Kidney epithelial cell (primary cell): ENCODE results near the gene AAMDC. TPM values are rescaled to one million over a fixed set of nuclear protein-coding genes. Genes with fewer than 3 reads are reported as not detected.
"Not testable (repeated sequence)": the region's sequence is repeated elsewhere in the genome, so short reads cannot be mapped to it uniquely, and the experiment has no call there.

Experiments used
- DNase-seq: peaks from one replicate; pipeline ENCODE4 v3.0.0-alpha.2; 2010; ENCODE audit warnings: low read depth
- H3K27me3 ChIP-seq: 2 replicates; pipeline ENCODE4 v1.6.0; 2011; ENCODE audit warnings: low read length; ENCODE audit not compliant: control insufficient read depth, insufficient read depth
- H3K36me3 ChIP-seq: 2 replicates; pipeline ENCODE4 v1.5.1; 2011; ENCODE audit warnings: low read length; ENCODE audit not compliant: control insufficient read depth, insufficient read depth
- H3K4me3 ChIP-seq: 2 replicates; pipeline ENCODE4 v1.5.1; 2011; ENCODE audit warnings: low read depth, mild to moderate bottlenecking, control low read depth, low read length
- CTCF ChIP-seq: IDR thresholded peaks from 2 replicates; pipeline ENCODE4 v1.5.1; 2011; ENCODE audit warnings: mild to moderate bottlenecking, moderate library complexity, low read length, control low read depth, inconsistent platforms; ENCODE audit not compliant: insufficient read depth, poor library complexity, severe bottlenecking
- total RNA-seq: library from RNA; depleted of rRNA; stranded (reverse); fragments of >200 nt; gene quantifications from 2 replicates; pipeline ENCODE4 v1.2.3, GENCODE V29; 2015

The AAMDC gene
- total RNA-seq, 1 donor from 2014 or later = 12.4 TPM

- H3K36me3 ChIP-seq = no peaks in the 10 kb centered on the region
- H3K4me3 ChIP-seq = no peak overlapping the region
- H3K27me3 ChIP-seq = no peaks in the 10 kb centered on the region
- TF ChIP-seq CTCF = no peak
- DNase-seq = no peak
Measured at GRCh38 chr11:77823775-77824174, 2.8 kb downstream of the AAMDC start.

- Histone ChIP-seq H3K27me3 (no peaks in the 10 kb centered on the region), H3K4me3 (no peak overlapping the region), H3K36me3 (no peaks in the 10 kb centered on the region)
- TF ChIP-seq CTCF = no peak
- no peak for DNase-seq
Measured at GRCh38 chr11:77828926-77829325, 8.0 kb downstream of the AAMDC start.

- Histone ChIP-seq H3K27me3 (no peaks in the 10 kb centered on the region), H3K36me3 (no peaks in the 10 kb centered on the region), H3K4me3 (no peak overlapping the region)
- DNase-seq = no peak
- TF ChIP-seq CTCF = no peak
Measured at GRCh38 chr11:77833302-77833701, 12.4 kb downstream of the AAMDC start.

- H3K36me3 ChIP-seq = no peaks in the 10 kb centered on the region
- H3K27me3 ChIP-seq = no peaks in the 10 kb centered on the region
- H3K4me3 ChIP-seq = no peak overlapping the region
- no peak for TF ChIP-seq CTCF
- no peak for DNase-seq
Measured at GRCh38 chr11:77842441-77843121, 21.6 kb downstream of the AAMDC start.

GRCh38 chr11:77843700-77844099, 22.8 kb downstream of the AAMDC start:
- H3K27me3 ChIP-seq, DNase-seq, H3K36me3 ChIP-seq, H3K4me3 ChIP-seq: not testable (repeated sequence)

- H3K4me3 ChIP-seq = no peak overlapping the region
- TF ChIP-seq CTCF = no peak
- no peak for DNase-seq
- H3K27me3 ChIP-seq = no peaks in the 10 kb centered on the region
- H3K36me3 ChIP-seq = no peaks in the 10 kb centered on the region
Measured at GRCh38 chr11:77851503-77851902, 30.6 kb downstream of the AAMDC start.
